HCT116 (cell line): ENCODE measurements around the gene TNFRSF25. TPM values are rescaled to one million over a fixed set of nuclear protein-coding genes. Genes with fewer than 3 reads are reported as not detected.

Experiments
- ATAC-seq: fragments of 200-7000 bp; cut with Tn5 transposase; 2 replicates; pipeline ENCODE4 v1.9.1; 2020; ENCODE audit warnings: mild to moderate bottlenecking, moderate library complexity
- BruUV-seq: library from RNA; stranded (reverse); fragments of 400-500 nt; replicated peaks from 2 replicates; lab custom pipeline; 2021; lab: Mats Ljungman, UMichigan
- CTCF ChIA-PET: fragments of 300-600 bp; sonication (Branson Sonifier 250); formaldehyde crosslinking; loops from one replicate; lab custom pipeline; 2021; ENCODE audit warnings: antibody characterized with exemption; lab: Charles Lee
- POLR2A ChIA-PET: fragments of 300-600, 350-600 bp; sonication (Branson Sonifier 250); formaldehyde crosslinking; loops from one replicate; lab custom pipeline; 2021; ENCODE audit warnings: antibody characterized with exemption; lab: Charles Lee
- RAD21 ChIA-PET, 2 experiments: fragments of 300-600 bp; sonication (Branson Sonifier 250); formaldehyde crosslinking; loops; one replicate each; lab custom pipeline; 2023; ENCODE audit warnings: low total read pairs in 2 of 2; ENCODE audit not compliant: uncharacterized antibody in 2 of 2, unreplicated experiment in 2 of 2, low non-redundant PET in 1 of 2; lab: Charles Lee
- DNase-seq: peaks from one replicate; pipeline ENCODE4 v3.0.0-alpha.2; 2010; ENCODE audit warnings: low read depth, low spot score
- H2AFZ ChIP-seq: fragments of 200-600 bp; shearing (Covaris generic), sonication (generic); 2 replicates; pipeline ENCODE4 v1.6.1; 2017; ENCODE audit warnings: low read depth, mixed run types, mixed read lengths, antibody characterized with exemption, low read length; ENCODE audit not compliant: poor library complexity, severe bottlenecking
- H3K27ac ChIP-seq: 2 replicates; pipeline ENCODE4 v1.5.1; 2012; ENCODE audit warnings: low read depth, low read length
- H3K27me3 ChIP-seq: fragments of 200-600 bp; sonication (generic); 2 replicates; pipeline ENCODE4 v1.6.1; 2016; ENCODE audit warnings: mixed run types, low read length, mixed read lengths; ENCODE audit not compliant: insufficient read depth
- H3K36me3 ChIP-seq, 2 experiments: fragments of 200-500 bp in 1 of 2; fragments of 200-600 bp in 1 of 2; sonication (Bioruptor generic) in 1 of 2; sonication (generic) in 1 of 2; 2 replicates each; pipeline versions ENCODE4 v1.5.1 to v1.6.1; 2014 to 2016; ENCODE audit warnings: low read length in 2 of 2, inconsistent platforms in 1 of 2, mixed read lengths in 1 of 2, mixed run types in 1 of 2; ENCODE audit not compliant: insufficient read depth in 2 of 2, control insufficient read depth in 1 of 2
- H3K4me1 ChIP-seq, 2 experiments: fragments of 200-600 bp in 1 of 2; sonication (generic) in 1 of 2; 2 replicates each; pipeline versions ENCODE4 v1.5.1 to v1.6.1; 2012 to 2017; ENCODE audit warnings: low read length in 2 of 2, inconsistent platforms in 1 of 2, mild to moderate bottlenecking in 1 of 2, mixed read lengths in 1 of 2, mixed run types in 1 of 2, moderate library complexity in 1 of 2; ENCODE audit not compliant: insufficient read depth in 2 of 2, control insufficient read depth in 1 of 2
- H3K4me2 ChIP-seq: fragments of 200-600 bp; sonication (generic); 2 replicates; pipeline ENCODE4 v1.6.1; 2017; ENCODE audit warnings: mixed run types, low read length, mixed read lengths
- H3K4me3 ChIP-seq, 2 experiments: fragments of 200-600 bp in 1 of 2; sonication (generic) in 1 of 2; replicated peaks in 1 of 2; 2 replicates each; pipeline ENCODE4 v1.5.1; 2011 to 2016; ENCODE audit warnings: low read length in 2 of 2, control low read depth in 1 of 2, low read depth in 1 of 2, mild to moderate bottlenecking in 1 of 2, mixed read lengths in 1 of 2, mixed run types in 1 of 2
- H3K79me2 ChIP-seq: fragments of 200-600 bp; sonication (generic); 2 replicates; pipeline ENCODE4 v1.6.1; 2017; ENCODE audit warnings: mild to moderate bottlenecking, mixed run types, low read length, moderate library complexity, mixed read lengths; ENCODE audit not compliant: insufficient read depth
- H3K9ac ChIP-seq: fragments of 200-600 bp; sonication (generic); 2 replicates; pipeline ENCODE4 v1.6.1; 2016; ENCODE audit warnings: low read length, mixed read lengths
- H3K9me2 ChIP-seq: fragments of 200-600 bp; sonication (generic), shearing (Covaris generic); 2 replicates; pipeline ENCODE4 v1.6.1; 2017; ENCODE audit warnings: mixed run types, mild to moderate bottlenecking, moderate library complexity; ENCODE audit not compliant: insufficient read depth
- H3K9me3 ChIP-seq, 2 experiments: fragments of 200-500 bp in 1 of 2; fragments of 200-600 bp in 1 of 2; sonication (Bioruptor generic) in 1 of 2; sonication (generic) in 1 of 2; 2 replicates each; pipeline ENCODE4 v1.6.1; 2014 to 2017; ENCODE audit warnings: low read length in 2 of 2, mixed read lengths in 2 of 2, inconsistent platforms in 1 of 2, low read depth in 1 of 2, mild to moderate bottlenecking in 1 of 2, mixed run types in 1 of 2, moderate library complexity in 1 of 2; ENCODE audit not compliant: control insufficient read depth in 1 of 2, insufficient read depth in 1 of 2
- H4K20me1 ChIP-seq: fragments of 200-600 bp; sonication (generic), shearing (Covaris generic); 2 replicates; pipeline ENCODE4 v1.6.1; 2017; ENCODE audit warnings: mixed run types, mild to moderate bottlenecking, moderate library complexity; ENCODE audit not compliant: insufficient read depth
- EZH2phosphoT487 ChIP-seq: fragments of 200-600 bp; IDR thresholded peaks from 2 replicates; pipeline ENCODE4 v1.6.1; 2018; ENCODE audit warnings: antibody characterized with exemption, borderline replicate concordance
- POLR2A ChIP-seq: IDR thresholded peaks from 2 replicates; pipeline ENCODE4 v1.7.0; 2011; ENCODE audit warnings: borderline replicate concordance; ENCODE audit not compliant: insufficient read depth, insufficient read length; ENCODE audit errors: extremely low read depth
- POLR2AphosphoS5 ChIP-seq: IDR thresholded peaks from 2 replicates; pipeline ENCODE4 v1.6.1; 2011; ENCODE audit warnings: mild to moderate bottlenecking, low read depth, low read length, moderate library complexity
- ZFX ChIP-seq: fragments of 450-650 bp; IDR thresholded peaks from 2 replicates; pipeline ENCODE4 v1.6.1; 2017
- intact Hi-C: fragments of 100-400 bp; cut with micrococcal nuclease; formaldehyde crosslinking; loops from 2 replicates; pipeline ENCODE4 v1.10.0; 2022
- total RNA-seq: library from RNA; stranded (reverse); gene quantifications from one replicate; pipeline ENCODE4 v1.2.1, GENCODE V29; 2021; ENCODE audit not compliant: unreplicated experiment

TNFRSF25 gene
- total RNA-seq, 1 experiment from 2014 or later: 27.5 TPM

- no peak overlapping the region for H2AFZ ChIP-seq
- CTCF ChIA-PET: interaction anchor here (0.9 to 2.9 kb wide), 8 partner anchors 9 to 156 kb away, joined by 3 to 11 read pairs (median 6); no protein-coding TSS in a partner anchor
- H4K20me1 ChIP-seq: no peaks in the 10 kb centered on the region
- peak overlapping the region; percentile 97 for H3K4me2 ChIP-seq
- no peaks in the 10 kb centered on the region for H3K27me3 ChIP-seq
- H3K4me1 ChIP-seq: peaks cover 25 to 47% of the 10 kb centered on the region in 2 experiments
- H3K27ac ChIP-seq: peak overlapping the region; percentile 87
- peak; percentile 4 for ATAC-seq
- 0 out of 2 replicates have a peak, but pooled peaks have one; percentile 10 for TF ChIP-seq ZFX
- no peak for TF ChIP-seq POLR2A
- H3K79me2 ChIP-seq: peaks cover 5% of the 10 kb centered on the region; the same call in 1 of the 2 replicates
- POLR2A ChIA-PET: no interaction called here
- peak overlapping the region; percentile 91 for H3K9ac ChIP-seq
- H3K4me3 ChIP-seq: peak overlapping the region; percentile 91 to 96
- intact Hi-C loops: loop anchor here (5.0 kb wide), 1 partner anchor 728 kb away; no protein-coding TSS in a partner anchor
- BruUV-seq: no TSS peak
- no peaks in the 10 kb centered on the region for H3K9me3 ChIP-seq
- RAD21 ChIA-PET: no interaction called here
- H3K36me3 ChIP-seq: no peaks in the 10 kb centered on the region
- H3K9me2 ChIP-seq: no peaks in the 10 kb centered on the region
- DNase-seq: no peak
Measured at GRCh38 chr1:6489383-6489765, 23.4 kb upstream of the TNFRSF25 start.

- peak; percentile 41 for ATAC-seq
- Histone ChIP-seq H3K27me3 (no peaks in the 10 kb centered on the region), H2AFZ (no peak overlapping the region), H3K36me3 (no peaks in the 10 kb centered on the region), H3K27ac (peak overlapping the region; percentile 87), H3K9ac (peak overlapping the region; percentile 91), H3K9me3 (no peaks in the 10 kb centered on the region), H3K4me2 (peak overlapping the region; percentile 97), H4K20me1 (no peaks in the 10 kb centered on the region), H3K79me2 (peaks cover 5% of the 10 kb centered on the region; the same call in 1 of the 2 replicates), H3K9me2 (no peaks in the 10 kb centered on the region), H3K4me1 (peaks cover 25 to 47% of the 10 kb centered on the region in 2 experiments), H3K4me3 (peak overlapping the region; percentile 91 to 96)
- no peak for DNase-seq
- ChIA-PET POLR2A (no interaction called here), CTCF (interaction anchor here (0.6 to 2.9 kb wide), 9 partner anchors 9 to 157 kb away, joined by 3 to 11 read pairs (median 4); no protein-coding TSS in a partner anchor), RAD21 (no interaction called here)
- no TSS peak for BruUV-seq
- TF ChIP-seq POLR2AphosphoS5 (peak; percentile 38), EZH2phosphoT487 (no peak), ZFX (peak; percentile 44; the same call in 1 of the 2 replicates)
- intact Hi-C loops: loop anchor here (5.0 kb wide), 1 partner anchor 729 kb away; no protein-coding TSS in a partner anchor
Measured at GRCh38 chr1:6488602-6489382, 22.8 kb upstream of the TNFRSF25 start.
